Thoracic aorta (tissue), 2 donors: ENCODE results near the gene PAM. TPM values are rescaled to one million over a fixed set of nuclear protein-coding genes. Genes with fewer than 3 reads are reported as not detected.

Experiments used
- ATAC-seq: fragments of 150-250 bp; one replicate; pipeline ENCODE4 v1.8.0; 2017; ENCODE audit warnings: low read depth; ENCODE audit not compliant: insufficient number of reproducible peaks, low FRiP score
- DNase-seq: peaks from one replicate; pipeline ENCODE4 v3.0.0-alpha.2; 2020; ENCODE audit warnings: low spot score
- H3K27ac ChIP-seq, 2 donors: fragments of 200-600 bp; sonication (generic); 1 replicate in 1 of 2; 2 replicates in 1 of 2; pipeline ENCODE4 v1.5.1; 2016; ENCODE audit warnings: mild to moderate bottlenecking in 2 of 2, moderate library complexity in 2 of 2
- H3K27me3 ChIP-seq: fragments of 200-600 bp; sonication (generic); replicated peaks from 2 replicates; pipeline ENCODE4 v1.6.0; 2016; ENCODE audit warnings: mild to moderate bottlenecking; ENCODE audit not compliant: insufficient read depth
- H3K36me3 ChIP-seq: fragments of 200-600 bp; sonication (generic); one replicate; pipeline ENCODE4 v1.5.1; 2016
- H3K4me1 ChIP-seq, 2 donors: fragments of 200-600 bp; sonication (generic); 1 replicate in 1 of 2; 2 replicates in 1 of 2; pipeline versions ENCODE4 v1.5.1 to v1.6.0; 2016; ENCODE audit warnings: low read depth in 2 of 2, mild to moderate bottlenecking in 1 of 2; ENCODE audit not compliant: control insufficient read depth in 1 of 2
- H3K4me3 ChIP-seq: fragments of 200-600 bp; sonication (generic); 2 replicates; pipeline ENCODE4 v1.5.1; 2016; ENCODE audit warnings: mild to moderate bottlenecking
- H3K9me3 ChIP-seq: fragments of 200-600 bp; sonication (generic); 2 replicates; pipeline ENCODE4 v1.5.1; 2016
- total RNA-seq, 2 donors: library from RNA; depleted of rRNA; stranded (reverse); fragments of >200 nt; gene quantifications; one replicate each; pipeline versions ENCODE4 v1.1.0 to v1.2.3, GENCODE V29; 2016
- TF ChIP-seq, protein P1 (sequence below): fragments of 200-600 bp; sonication (generic); IDR thresholded peaks from one replicate; pipeline ENCODE4 v1.5.1; 2019; ENCODE audit warnings: antibody characterized with exemption

The PAM gene
- total RNA-seq, 2 donors from 2014 or later, result 571 to 806 TPM

- Histone ChIP-seq H3K36me3 (no peaks in the 10 kb centered on the region), H3K4me3 (no peak overlapping the region), H3K4me1 (peaks cover 13 to 17% of the 10 kb centered on the region in 2 donors), H3K27ac (no peak overlapping the region), H3K27me3 (no peaks in the 10 kb centered on the region), H3K9me3 (no peaks in the 10 kb centered on the region)
- TF ChIP-seq, protein P1, sequence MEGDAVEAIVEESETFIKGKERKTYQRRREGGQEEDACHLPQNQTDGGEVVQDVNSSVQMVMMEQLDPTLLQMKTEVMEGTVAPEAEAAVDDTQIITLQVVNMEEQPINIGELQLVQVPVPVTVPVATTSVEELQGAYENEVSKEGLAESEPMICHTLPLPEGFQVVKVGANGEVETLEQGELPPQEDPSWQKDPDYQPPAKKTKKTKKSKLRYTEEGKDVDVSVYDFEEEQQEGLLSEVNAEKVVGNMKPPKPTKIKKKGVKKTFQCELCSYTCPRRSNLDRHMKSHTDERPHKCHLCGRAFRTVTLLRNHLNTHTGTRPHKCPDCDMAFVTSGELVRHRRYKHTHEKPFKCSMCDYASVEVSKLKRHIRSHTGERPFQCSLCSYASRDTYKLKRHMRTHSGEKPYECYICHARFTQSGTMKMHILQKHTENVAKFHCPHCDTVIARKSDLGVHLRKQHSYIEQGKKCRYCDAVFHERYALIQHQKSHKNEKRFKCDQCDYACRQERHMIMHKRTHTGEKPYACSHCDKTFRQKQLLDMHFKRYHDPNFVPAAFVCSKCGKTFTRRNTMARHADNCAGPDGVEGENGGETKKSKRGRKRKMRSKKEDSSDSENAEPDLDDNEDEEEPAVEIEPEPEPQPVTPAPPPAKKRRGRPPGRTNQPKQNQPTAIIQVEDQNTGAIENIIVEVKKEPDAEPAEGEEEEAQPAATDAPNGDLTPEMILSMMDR, result no peak
- ATAC-seq (no peak), DNase-seq (no peak)
Measured at GRCh38 chr5:102895976-102896375, 140.9 kb downstream of the PAM start.

DNA sequence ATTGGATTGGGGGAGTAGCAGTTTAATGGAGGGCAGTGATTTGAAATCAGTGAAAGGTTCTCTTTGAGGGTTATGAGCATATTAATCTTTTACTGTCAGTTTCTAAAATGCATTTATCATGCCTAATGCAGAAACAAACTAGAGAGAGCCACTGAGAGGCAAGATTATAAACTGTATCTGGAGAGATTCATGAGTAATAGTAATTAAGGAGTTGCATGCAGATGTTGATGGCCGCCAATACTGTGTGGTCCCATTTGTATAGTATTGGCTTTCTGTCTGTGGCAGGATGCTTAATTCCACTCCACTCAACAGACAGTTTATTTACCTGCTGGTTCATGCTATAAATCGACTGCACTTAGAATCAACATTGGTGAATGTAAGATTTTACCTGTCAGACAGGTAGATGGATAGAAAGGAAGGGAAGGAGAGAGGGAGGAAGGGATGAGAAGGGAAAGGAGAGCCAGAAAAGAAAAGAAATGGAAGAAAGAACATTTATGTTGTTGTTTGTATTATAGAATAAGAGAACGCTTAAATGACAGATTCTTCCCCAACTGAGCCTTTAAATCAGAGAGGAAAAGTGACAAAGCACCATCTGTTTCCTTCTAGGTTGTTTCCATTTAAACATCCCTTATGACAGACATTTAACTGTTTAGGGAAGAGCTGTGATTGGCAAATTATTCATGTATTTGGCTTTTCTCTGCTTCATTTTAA lies 146.5 kb downstream of the PAM start:
- Histone ChIP-seq H3K9me3 (no peaks in the 10 kb centered on the region), H3K27me3 (no peaks in the 10 kb centered on the region), H3K36me3 (no peaks in the 10 kb centered on the region), H3K4me3 (no peak overlapping the region), H3K27ac (no peak overlapping the region), H3K4me1 (peaks cover 3 to 19% of the 10 kb centered on the region in 2 donors)
- ATAC-seq, result no peak
- TF ChIP-seq, protein P1, result no peak
- no peak for DNase-seq

DNA sequence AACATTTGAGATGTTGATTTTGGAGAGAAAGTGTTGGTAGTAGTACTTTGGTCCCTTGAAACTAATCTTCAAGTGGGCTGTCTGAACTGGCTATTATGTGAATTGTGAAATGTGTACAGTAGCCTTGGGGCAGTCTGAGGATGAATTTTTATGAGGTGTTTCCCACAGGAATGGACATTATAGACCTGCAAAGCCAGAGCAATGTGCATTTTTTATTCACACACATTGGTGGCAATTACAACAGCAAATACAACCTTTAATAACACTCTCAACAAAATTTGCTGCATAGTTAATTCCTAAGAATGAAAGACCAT lies 147.0 kb downstream of the PAM start:
- TF ChIP-seq, protein P1, result no peak
- Histone ChIP-seq H3K27ac (no peak overlapping the region), H3K9me3 (no peaks in the 10 kb centered on the region), H3K27me3 (no peaks in the 10 kb centered on the region), H3K4me1 (peaks cover 3 to 19% of the 10 kb centered on the region in 2 donors), H3K36me3 (no peaks in the 10 kb centered on the region), H3K4me3 (no peak overlapping the region)
- DNase-seq (no peak), ATAC-seq (no peak)

- Histone ChIP-seq H3K9me3 (no peaks in the 10 kb centered on the region), H3K36me3 (no peaks in the 10 kb centered on the region), H3K27ac (no peak overlapping the region), H3K4me3 (no peak overlapping the region), H3K27me3 (no peaks in the 10 kb centered on the region), H3K4me1 (peaks cover 3 to 19% of the 10 kb centered on the region in 2 donors)
- DNase-seq (no peak), ATAC-seq (no peak)
- TF ChIP-seq, protein P1, result no peak
Measured at GRCh38 chr5:102902647-102903046, 147.5 kb downstream of the PAM start.

DNA sequence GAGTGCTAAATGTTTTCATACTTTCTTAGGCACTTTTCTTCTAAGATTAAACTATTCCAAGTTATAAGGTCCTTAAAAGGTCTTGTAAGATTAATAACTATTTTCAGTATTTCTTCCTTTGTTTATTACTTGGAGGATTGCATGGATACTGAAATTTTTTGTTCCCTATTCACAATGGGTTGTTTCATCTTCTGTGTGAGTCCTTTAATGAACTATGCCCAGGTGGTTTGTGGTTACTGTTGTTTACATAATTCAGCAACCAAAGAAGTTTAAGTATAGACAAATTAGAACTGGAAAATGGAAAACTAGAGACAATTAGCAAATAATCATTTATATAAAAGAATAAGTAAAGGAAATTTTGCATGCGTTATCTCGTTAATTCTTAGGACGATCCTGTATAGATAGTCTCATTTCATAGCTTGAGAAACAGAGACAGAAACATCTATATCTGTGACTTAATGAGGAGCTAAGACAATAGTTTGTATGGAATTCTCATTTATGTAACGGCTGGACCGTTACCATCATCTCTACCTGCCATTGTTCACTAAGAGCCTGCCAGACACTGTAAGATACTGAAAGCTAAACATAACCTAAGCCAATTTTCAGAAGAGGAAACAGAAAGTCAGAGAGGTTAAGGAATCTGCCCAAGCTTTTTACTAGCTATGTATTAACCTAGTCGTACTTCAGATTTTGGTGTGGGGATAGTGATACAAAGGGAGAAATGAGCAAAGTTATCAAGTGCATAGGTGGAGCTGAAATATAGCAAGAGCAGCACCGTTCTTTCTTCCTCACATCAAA lies 148.2 kb downstream of the PAM start:
- Histone ChIP-seq H3K4me3 (no peak overlapping the region), H3K4me1 (peaks cover 3 to 19% of the 10 kb centered on the region in 2 donors), H3K36me3 (no peaks in the 10 kb centered on the region), H3K9me3 (no peaks in the 10 kb centered on the region), H3K27ac (no peak overlapping the region), H3K27me3 (no peaks in the 10 kb centered on the region)
- DNase-seq (no peak), ATAC-seq (no peak)
- TF ChIP-seq, protein P1, result no peak
